HUES48 (cell line): ENCODE data around the gene KCTD6.

Source experiments
- H3K27ac ChIP-seq: one replicate; pipeline ENCODE4 v1.7.0; 2013; ENCODE audit warnings: low read depth, low read length, inconsistent platforms
- H3K27me3 ChIP-seq: 2 replicates; pipeline ENCODE4 v1.6.1; 2013; ENCODE audit warnings: mild to moderate bottlenecking, low read length; ENCODE audit not compliant: control insufficient read depth, insufficient read depth
- H3K36me3 ChIP-seq: 2 replicates; pipeline ENCODE4 v1.6.1; 2013; ENCODE audit warnings: low read length; ENCODE audit not compliant: control insufficient read depth, insufficient read depth
- H3K4me1 ChIP-seq: 2 replicates; pipeline ENCODE4 v1.6.1; 2013; ENCODE audit warnings: mild to moderate bottlenecking, low read length; ENCODE audit not compliant: control insufficient read depth, insufficient read depth
- H3K4me3 ChIP-seq: 2 replicates; pipeline ENCODE4 v1.5.1; 2013; ENCODE audit warnings: mild to moderate bottlenecking, low read depth, low read length
- H3K9ac ChIP-seq: 2 replicates; pipeline ENCODE4 v1.6.1; 2013; ENCODE audit warnings: mild to moderate bottlenecking, low read depth, low read length, moderate library complexity
- H3K9me3 ChIP-seq: 2 replicates; pipeline ENCODE4 v1.6.1; 2013; ENCODE audit warnings: low read length; ENCODE audit not compliant: control insufficient read depth, insufficient read depth

The KCTD6 gene

GRCh38 chr3:58471025-58471887 is 20.6 kb upstream of the KCTD6 start:
- Histone ChIP-seq H3K4me1 (peaks cover 7% of the 10 kb centered on the region), H3K4me3 (0 out of 2 replicates have a peak overlapping the region, but pooled peaks have one; percentile 7), H3K27ac (peak overlapping the region; percentile 94), H3K9ac (no peak overlapping the region), H3K27me3 (no peaks in the 10 kb centered on the region), H3K36me3 (no peaks in the 10 kb centered on the region), H3K9me3 (no peaks in the 10 kb centered on the region)

- Histone ChIP-seq H3K4me1 (peaks cover 7% of the 10 kb centered on the region), H3K36me3 (no peaks in the 10 kb centered on the region), H3K4me3 (no peak overlapping the region), H3K9ac (no peak overlapping the region), H3K27ac (no peak overlapping the region), H3K27me3 (no peaks in the 10 kb centered on the region), H3K9me3 (no peaks in the 10 kb centered on the region)
These were observed 18.6 kb upstream of the KCTD6 start for GRCh38 chr3:58473275-58473674.

GRCh38 chr3:58474348-58474911 is 17.5 kb upstream of the KCTD6 start:
- Histone ChIP-seq H3K9ac (no peak overlapping the region), H3K9me3 (no peaks in the 10 kb centered on the region), H3K27me3 (no peaks in the 10 kb centered on the region), H3K27ac (no peak overlapping the region), H3K4me3 (no peak overlapping the region), H3K4me1 (peaks cover 7% of the 10 kb centered on the region), H3K36me3 (no peaks in the 10 kb centered on the region)

GRCh38 chr3:58474967-58475578 is 16.8 kb upstream of the KCTD6 start:
- Histone ChIP-seq H3K9me3 (no peaks in the 10 kb centered on the region), H3K36me3 (no peaks in the 10 kb centered on the region), H3K9ac (no peak overlapping the region), H3K27ac (no peak overlapping the region), H3K27me3 (no peaks in the 10 kb centered on the region), H3K4me1 (peaks cover 7% of the 10 kb centered on the region), H3K4me3 (no peak overlapping the region)

GRCh38 chr3:58478781-58479180 is 13.1 kb upstream of the KCTD6 start:
- no peaks in the 10 kb centered on the region for H3K9me3 ChIP-seq
- no peak overlapping the region for H3K9ac ChIP-seq
- H3K4me3 ChIP-seq = no peak overlapping the region
- H3K36me3 ChIP-seq = no peaks in the 10 kb centered on the region
- no peaks in the 10 kb centered on the region for H3K4me1 ChIP-seq
- no peak overlapping the region for H3K27ac ChIP-seq
- H3K27me3 ChIP-seq = no peaks in the 10 kb centered on the region

- Histone ChIP-seq H3K9ac (no peak overlapping the region), H3K4me3 (no peak overlapping the region), H3K36me3 (no peaks in the 10 kb centered on the region), H3K4me1 (no peaks in the 10 kb centered on the region), H3K27me3 (no peaks in the 10 kb centered on the region), H3K27ac (no peak overlapping the region), H3K9me3 (no peaks in the 10 kb centered on the region)
These were observed 11.6 kb upstream of the KCTD6 start for GRCh38 chr3:58480309-58480708.

GRCh38 chr3:58482917-58483636 is 8.8 kb upstream of the KCTD6 start:
- no peak overlapping the region for H3K9ac ChIP-seq
- no peaks in the 10 kb centered on the region for H3K36me3 ChIP-seq
- H3K9me3 ChIP-seq = no peaks in the 10 kb centered on the region
- H3K27me3 ChIP-seq = no peaks in the 10 kb centered on the region
- no peak overlapping the region for H3K27ac ChIP-seq
- no peaks in the 10 kb centered on the region for H3K4me1 ChIP-seq
- no peak overlapping the region for H3K4me3 ChIP-seq

- Histone ChIP-seq H3K27ac (no peak overlapping the region), H3K9me3 (no peaks in the 10 kb centered on the region), H3K4me3 (no peak overlapping the region), H3K9ac (no peak overlapping the region), H3K36me3 (no peaks in the 10 kb centered on the region), H3K4me1 (no peaks in the 10 kb centered on the region), H3K27me3 (no peaks in the 10 kb centered on the region)
These were observed 7.7 kb upstream of the KCTD6 start for GRCh38 chr3:58484045-58484721.

GRCh38 chr3:58484722-58485069 is 7.2 kb upstream of the KCTD6 start:
- Histone ChIP-seq H3K36me3 (no peaks in the 10 kb centered on the region), H3K27ac (no peak overlapping the region), H3K9me3 (no peaks in the 10 kb centered on the region), H3K9ac (no peak overlapping the region), H3K4me1 (no peaks in the 10 kb centered on the region), H3K4me3 (no peak overlapping the region), H3K27me3 (no peaks in the 10 kb centered on the region)

GRCh38 chr3:58485801-58486435 is 6.0 kb upstream of the KCTD6 start:
- Histone ChIP-seq H3K27me3 (no peaks in the 10 kb centered on the region), H3K36me3 (no peaks in the 10 kb centered on the region), H3K4me1 (no peaks in the 10 kb centered on the region; the same call in 1 of the 2 replicates), H3K27ac (no peak overlapping the region), H3K4me3 (no peak overlapping the region), H3K9ac (no peak overlapping the region), H3K9me3 (no peaks in the 10 kb centered on the region)
